ENCODE results near the gene DENND2D. TPM values are rescaled to one million over a fixed set of nuclear protein-coding genes. Genes with fewer than 3 reads are reported as not detected.

The DENND2D gene
- total and polyA plus RNA-seq, 9 of the 15 experiments (the other 6 are each of a cell fraction or from before 2014, with no cell fraction given): 0.08 to 0.44 (median 0.13) TPM; not detected in 6

- no peak for TF ChIP-seq ZNF277 (CRISPR knock-in tag; IDR thresholded peaks at IDR 0.05; ENCODE audit: borderline replicate concordance)
- TF ChIP-seq CREM (IDR thresholded peaks at IDR 0.05; ENCODE audit: low read depth): no peak
- peak in 1 of 3 experiments; percentile 38; a peak in 1 of 6 replicates for TF ChIP-seq ZBTB11 (CRISPR knock-in tag; IDR thresholded peaks at IDR 0.05)
- TF ChIP-seq MGA (IDR thresholded peaks at IDR 0.05): peak; percentile 60; the same call in 1 of the 2 replicates
- TF ChIP-seq NCOA2 (IDR thresholded peaks at IDR 0.05; ENCODE audit: partially characterized antibody in 2 of 2): no peak
- no peak for TF ChIP-seq MNT (conservative IDR thresholded peaks at IDR 0.05)
Measured at GRCh38 chr1:111199881-111200801, at the start of gene DENND2D (continued).

All from K562 (cell line).